Mucosa of stomach (tissue), 1 donor: ENCODE results near the gene LTA4H.

Source experiments
- H3K27me3 ChIP-seq: one replicate; pipeline ENCODE4 v1.7.0; 2013; ENCODE audit warnings: mild to moderate bottlenecking, low read length; ENCODE audit not compliant: control insufficient read depth, insufficient read depth
- H3K36me3 ChIP-seq: one replicate; pipeline ENCODE4 v1.7.0; 2013; ENCODE audit warnings: low read length; ENCODE audit not compliant: control insufficient read depth, insufficient read depth
- H3K4me1 ChIP-seq: one replicate; pipeline ENCODE4 v1.7.0; 2013; ENCODE audit warnings: mild to moderate bottlenecking, low read length; ENCODE audit not compliant: control insufficient read depth, insufficient read depth
- H3K4me3 ChIP-seq: one replicate; pipeline ENCODE4 v1.7.0; 2013; ENCODE audit warnings: low read length
- H3K9ac ChIP-seq: one replicate; pipeline ENCODE4 v1.7.0; 2013; ENCODE audit warnings: mild to moderate bottlenecking, low read length, moderate library complexity
- H3K9me3 ChIP-seq: one replicate; pipeline ENCODE4 v1.7.0; 2013; ENCODE audit warnings: mild to moderate bottlenecking, low read length, moderate library complexity; ENCODE audit not compliant: control insufficient read depth
- donor health status: Pancreatic carcinoma.

The LTA4H gene

DNA sequence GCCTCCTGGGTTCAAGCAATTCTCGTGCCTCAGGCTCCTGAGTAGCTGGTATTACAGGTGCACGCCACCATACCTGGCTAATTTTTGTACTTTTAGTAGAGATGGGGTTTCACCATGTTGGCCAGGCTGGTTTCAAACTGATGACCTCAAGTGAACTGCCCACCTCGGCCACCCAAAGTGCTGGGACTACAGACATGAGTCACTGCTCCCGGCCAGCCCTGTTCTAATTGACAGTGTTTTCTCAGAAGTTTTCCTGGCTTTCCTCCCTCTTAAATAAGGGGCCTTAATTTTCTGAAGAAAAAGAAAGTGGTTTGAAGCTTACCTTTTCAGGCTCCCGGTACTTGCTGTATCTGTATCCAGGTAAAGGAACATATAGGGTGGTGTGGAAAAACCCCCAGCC lies 40.9 kb downstream of the LTA4H start:
- Histone ChIP-seq H3K4me3 (no peak overlapping the region), H3K4me1 (peaks cover 11% of the 10 kb centered on the region), H3K36me3 (no peaks in the 10 kb centered on the region), H3K27me3 (no peaks in the 10 kb centered on the region), H3K9me3 (no peaks in the 10 kb centered on the region), H3K9ac (no peak overlapping the region)

DNA sequence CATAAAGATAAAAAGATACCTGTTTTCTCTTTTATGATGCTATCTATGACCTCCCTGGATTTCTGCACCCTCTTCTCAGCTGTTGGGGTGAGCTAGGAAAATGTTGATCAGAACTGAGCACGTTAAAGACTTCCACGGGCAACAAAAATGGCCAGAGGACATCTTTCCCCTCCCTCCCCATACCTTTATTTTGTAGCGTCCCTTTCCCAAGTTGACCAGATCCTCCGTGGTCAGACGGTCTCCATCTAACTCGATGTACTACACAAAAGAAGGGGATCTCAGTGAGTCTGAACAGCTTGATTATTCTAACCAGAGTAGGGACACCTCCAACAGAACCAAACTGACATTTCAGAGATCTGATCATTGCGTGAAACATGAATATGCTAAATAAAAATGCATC lies 41.5 kb downstream of the LTA4H start:
- no peak overlapping the region for H3K9ac ChIP-seq
- H3K9me3 ChIP-seq: no peaks in the 10 kb centered on the region
- peaks cover 11% of the 10 kb centered on the region for H3K4me1 ChIP-seq
- H3K27me3 ChIP-seq: no peaks in the 10 kb centered on the region
- no peaks in the 10 kb centered on the region for H3K36me3 ChIP-seq
- no peak overlapping the region for H3K4me3 ChIP-seq

DNA sequence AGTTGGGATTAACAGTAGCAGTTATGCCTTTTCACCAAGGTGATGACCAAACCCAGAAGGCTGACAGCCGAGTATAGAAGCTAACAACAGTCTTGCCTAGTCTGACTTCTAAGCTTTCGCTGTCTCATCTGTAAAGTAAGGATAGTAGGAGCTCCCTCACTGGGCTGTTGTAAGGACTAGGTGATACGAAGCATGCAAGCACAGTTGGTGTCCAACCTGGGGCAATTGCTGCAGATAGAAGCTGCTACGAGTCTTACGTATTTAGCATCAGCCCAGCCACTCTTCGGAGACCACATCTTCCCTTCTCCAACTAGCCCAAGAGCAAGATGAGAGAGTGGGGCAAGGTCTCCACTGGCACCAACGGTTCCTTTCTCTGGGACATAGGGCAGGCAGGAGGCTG lies 45.3 kb downstream of the LTA4H start:
- H3K27me3 ChIP-seq: no peaks in the 10 kb centered on the region
- H3K9ac ChIP-seq: no peak overlapping the region
- H3K9me3 ChIP-seq: no peaks in the 10 kb centered on the region
- H3K36me3 ChIP-seq: no peaks in the 10 kb centered on the region
- H3K4me1 ChIP-seq: no peaks in the 10 kb centered on the region
- H3K4me3 ChIP-seq: no peak overlapping the region

DNA sequence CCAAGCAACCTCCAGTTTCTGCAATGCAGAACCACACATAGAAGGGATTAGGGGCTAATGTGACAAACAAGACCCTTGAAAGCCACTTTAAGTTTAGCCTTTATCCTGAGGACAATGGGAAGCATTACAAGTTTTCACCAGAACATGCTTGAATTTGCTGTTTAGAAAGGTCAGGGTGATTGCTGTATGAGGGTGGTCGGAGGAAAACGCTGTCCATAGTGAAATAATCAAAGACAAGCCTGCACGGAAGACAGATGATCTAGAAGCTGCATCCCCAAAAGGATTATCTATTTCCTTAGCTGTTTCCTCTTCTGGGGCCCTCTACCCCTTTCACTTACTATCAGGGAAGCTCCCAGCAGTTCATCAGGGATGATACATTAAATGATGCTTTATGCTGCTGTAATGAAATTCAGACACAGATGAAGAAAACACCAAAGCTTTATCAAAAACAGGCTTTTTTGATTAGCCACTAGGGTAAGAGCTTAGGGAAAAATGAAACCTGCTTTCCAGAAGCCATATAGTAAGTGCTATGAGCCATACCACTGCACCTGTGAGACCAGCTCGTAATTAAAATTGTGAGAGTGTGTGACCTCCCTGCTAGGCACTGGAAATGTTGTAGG lies 45.8 kb downstream of the LTA4H start:
- Histone ChIP-seq H3K4me1 (no peaks in the 10 kb centered on the region), H3K9ac (no peak overlapping the region), H3K36me3 (no peaks in the 10 kb centered on the region), H3K4me3 (no peak overlapping the region), H3K9me3 (no peaks in the 10 kb centered on the region), H3K27me3 (no peaks in the 10 kb centered on the region)

DNA sequence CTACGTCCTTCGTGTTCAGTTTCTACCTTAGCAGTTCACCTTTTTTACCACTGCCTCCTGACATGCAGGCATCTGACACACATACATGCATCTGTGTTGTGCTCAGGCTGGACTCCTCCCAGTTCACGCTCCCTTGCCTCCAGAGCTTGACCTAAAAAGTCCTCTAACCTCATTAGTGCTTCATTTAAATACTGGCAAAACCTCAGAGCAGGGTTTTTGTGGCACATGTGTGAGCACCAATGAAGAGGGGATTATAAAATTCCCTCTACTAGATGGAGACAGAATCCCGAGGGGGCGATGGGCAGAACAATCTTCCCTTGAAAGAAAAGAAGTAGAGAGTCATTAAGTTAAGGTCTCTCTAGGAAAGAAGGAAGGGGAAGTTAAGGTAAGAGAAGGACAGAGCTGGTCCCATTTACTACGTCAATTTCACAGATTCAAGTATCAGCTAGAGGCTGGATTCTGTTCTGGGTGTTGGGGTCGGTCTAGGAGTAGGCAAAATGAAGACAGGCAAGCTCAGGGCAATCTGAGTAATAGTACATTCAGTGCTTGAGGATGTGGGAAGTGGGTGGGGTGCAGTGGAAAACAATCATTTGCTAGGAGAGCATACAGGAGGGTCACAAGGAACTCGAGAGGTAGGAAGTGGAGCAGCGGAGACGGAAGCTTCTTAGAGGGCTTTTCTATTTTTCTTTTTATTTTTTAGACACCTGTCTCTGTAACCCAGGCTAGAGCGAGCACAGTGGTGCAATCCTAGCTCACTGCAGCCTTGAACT lies 46.7 kb downstream of the LTA4H start:
- Histone ChIP-seq H3K9me3 (no peaks in the 10 kb centered on the region), H3K4me1 (no peaks in the 10 kb centered on the region), H3K36me3 (no peaks in the 10 kb centered on the region), H3K9ac (no peak overlapping the region), H3K4me3 (no peak overlapping the region), H3K27me3 (no peaks in the 10 kb centered on the region)

DNA sequence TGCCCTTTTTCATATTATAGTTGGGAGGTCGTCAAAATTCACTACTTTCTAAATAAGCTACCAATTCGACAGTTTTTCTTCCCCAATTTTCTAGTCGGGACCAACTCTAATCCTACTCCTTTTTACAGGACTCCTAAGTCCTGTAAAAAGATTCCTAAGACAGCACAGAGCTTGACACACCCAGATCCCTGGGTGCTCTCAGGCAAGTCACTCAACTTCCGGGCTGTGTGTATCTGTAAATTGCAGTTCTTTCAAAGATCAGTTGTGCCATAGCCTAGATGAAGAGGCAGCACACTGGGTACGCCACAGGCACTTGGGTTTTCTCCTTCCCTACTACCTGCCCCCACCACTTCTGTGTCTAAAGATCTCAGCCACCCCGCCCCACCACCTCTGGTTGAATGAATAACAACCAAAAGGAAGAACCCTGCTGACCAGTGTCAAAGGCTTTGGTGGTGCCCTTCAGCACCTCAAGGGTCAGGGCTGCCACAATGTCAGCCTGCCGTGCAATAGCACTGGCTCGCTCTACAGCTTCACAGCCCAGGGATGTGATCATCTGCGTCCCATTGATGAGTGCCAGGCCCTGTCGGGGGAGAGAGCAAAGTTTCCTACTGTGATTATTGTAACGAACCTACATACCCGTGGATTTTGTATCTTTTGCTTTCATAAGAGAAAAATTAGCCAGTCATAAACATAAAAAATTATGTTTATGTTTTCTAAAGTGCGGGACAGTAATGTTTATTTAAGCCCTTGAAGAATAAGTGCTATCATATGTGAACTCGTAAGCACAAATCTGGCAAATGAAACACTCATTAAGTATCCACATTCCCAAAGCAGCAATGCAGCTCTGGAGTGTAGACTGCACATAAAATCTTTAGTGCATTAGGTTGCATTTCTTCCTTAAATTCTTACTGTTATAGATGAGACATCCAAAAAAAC lies 48.5 kb downstream of the LTA4H start:
- H3K36me3 ChIP-seq: no peaks in the 10 kb centered on the region
- H3K4me1 ChIP-seq: no peaks in the 10 kb centered on the region
- no peaks in the 10 kb centered on the region for H3K9me3 ChIP-seq
- no peak overlapping the region for H3K9ac ChIP-seq
- no peaks in the 10 kb centered on the region for H3K27me3 ChIP-seq
- no peak overlapping the region for H3K4me3 ChIP-seq

DNA sequence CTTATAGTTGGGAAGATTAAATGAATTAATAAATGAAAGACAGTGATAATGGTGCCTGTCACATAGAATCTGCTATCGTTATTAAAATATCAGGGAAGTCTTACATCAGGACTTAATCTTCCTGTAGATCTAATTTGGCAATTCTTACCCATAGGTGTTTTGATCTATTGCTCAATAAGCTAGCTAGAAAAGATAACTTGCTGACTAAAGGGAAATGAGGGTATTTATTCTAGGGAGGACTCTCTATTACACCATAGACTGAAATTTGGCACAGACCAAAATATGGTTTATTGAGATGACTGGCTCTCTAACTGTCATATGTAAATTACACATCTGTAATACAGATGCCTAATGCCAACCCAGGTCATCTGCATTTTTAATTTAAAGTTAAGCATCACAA lies 50.7 kb downstream of the LTA4H start:
- no peaks in the 10 kb centered on the region for H3K36me3 ChIP-seq
- H3K27me3 ChIP-seq: no peaks in the 10 kb centered on the region
- H3K4me1 ChIP-seq: no peaks in the 10 kb centered on the region
- no peak overlapping the region for H3K4me3 ChIP-seq
- H3K9ac ChIP-seq: no peak overlapping the region
- H3K9me3 ChIP-seq: no peaks in the 10 kb centered on the region

DNA sequence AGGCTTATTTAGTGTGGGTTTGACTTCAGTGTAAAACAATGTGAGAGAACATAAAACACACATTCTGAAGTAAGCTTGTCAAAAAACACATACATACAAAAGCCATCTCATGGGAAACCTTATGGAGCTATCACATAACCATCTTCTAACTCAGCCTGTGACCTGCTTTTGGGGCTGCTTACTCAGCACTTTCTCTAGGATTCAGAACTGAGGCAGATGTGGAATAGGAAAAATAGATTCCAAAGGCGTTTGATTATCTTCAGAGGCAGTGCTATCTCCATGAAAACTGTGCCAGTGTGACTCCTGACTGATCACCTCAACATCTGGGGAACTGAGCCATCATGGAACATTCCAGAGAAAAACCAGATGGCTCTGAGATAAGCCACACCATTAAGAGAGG lies 52.8 kb downstream of the LTA4H start:
- no peaks in the 10 kb centered on the region for H3K36me3 ChIP-seq
- H3K9ac ChIP-seq: no peak overlapping the region
- H3K9me3 ChIP-seq: no peaks in the 10 kb centered on the region
- no peaks in the 10 kb centered on the region for H3K27me3 ChIP-seq
- H3K4me3 ChIP-seq: no peak overlapping the region
- H3K4me1 ChIP-seq: no peaks in the 10 kb centered on the region

DNA sequence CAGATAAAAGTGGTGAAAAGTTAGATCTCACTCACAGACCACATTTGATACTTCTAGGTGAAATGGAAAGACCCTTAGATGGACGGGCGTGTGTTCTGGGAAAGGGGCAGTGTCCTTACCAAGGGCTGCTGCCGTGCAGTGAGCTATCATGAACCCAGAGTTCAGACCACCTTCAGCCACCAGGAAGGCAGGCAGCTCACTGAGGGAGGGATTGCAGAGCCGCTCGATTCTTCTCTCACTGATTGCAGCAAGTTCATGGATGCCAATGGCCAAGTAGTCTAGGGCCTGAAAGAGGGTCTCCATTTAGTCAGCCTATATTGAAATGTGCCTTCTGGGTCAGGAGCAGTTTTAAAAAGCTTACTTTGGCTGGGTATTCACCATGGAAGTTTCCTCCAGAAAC lies 55.0 kb downstream of the LTA4H start:
- no peaks in the 10 kb centered on the region for H3K27me3 ChIP-seq
- no peaks in the 10 kb centered on the region for H3K36me3 ChIP-seq
- no peak overlapping the region for H3K4me3 ChIP-seq
- no peak overlapping the region for H3K9ac ChIP-seq
- no peaks in the 10 kb centered on the region for H3K4me1 ChIP-seq
- H3K9me3 ChIP-seq: no peaks in the 10 kb centered on the region

DNA sequence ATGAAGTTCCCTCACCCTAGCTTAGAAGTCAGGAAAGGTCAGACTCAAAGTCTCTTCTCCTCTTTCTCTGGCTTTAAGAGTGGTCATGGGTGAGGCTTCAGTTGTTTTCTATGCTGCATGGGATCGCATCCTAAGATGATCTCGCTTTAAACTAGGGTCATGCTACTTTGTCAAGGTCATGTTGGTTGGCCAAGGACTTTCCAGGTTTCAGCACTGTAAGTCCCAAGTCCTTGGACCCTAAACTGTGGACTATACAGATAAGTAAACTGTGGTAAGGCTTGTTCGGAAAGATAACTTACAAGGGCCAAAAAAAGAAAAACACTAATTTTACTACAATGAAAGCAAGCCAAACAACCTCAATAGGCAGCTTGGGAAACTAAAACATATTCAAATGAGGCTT lies 56.6 kb downstream of the LTA4H start:
- Histone ChIP-seq H3K4me3 (no peak overlapping the region), H3K36me3 (no peaks in the 10 kb centered on the region), H3K27me3 (no peaks in the 10 kb centered on the region), H3K9me3 (no peaks in the 10 kb centered on the region), H3K9ac (no peak overlapping the region), H3K4me1 (no peaks in the 10 kb centered on the region)

DNA sequence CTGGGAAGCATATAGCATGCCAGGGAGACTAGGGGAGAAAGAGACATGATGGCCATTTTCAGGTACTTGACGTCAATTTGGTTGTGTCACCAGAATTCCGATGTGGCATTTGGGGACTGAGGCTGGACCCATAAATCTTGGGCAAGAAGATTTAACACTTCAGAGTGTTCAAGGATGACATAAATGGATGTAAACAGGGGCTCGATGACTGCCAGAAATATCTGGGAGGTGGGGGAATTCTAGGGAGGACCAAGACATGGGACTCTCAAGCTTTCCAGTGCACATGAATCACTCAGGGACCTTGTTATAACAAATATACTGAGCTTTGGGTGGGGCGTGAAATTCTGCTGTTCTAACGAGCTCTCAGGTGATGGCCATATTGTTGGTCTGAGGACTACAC lies 57.0 kb downstream of the LTA4H start:
- H3K36me3 ChIP-seq: no peaks in the 10 kb centered on the region
- H3K27me3 ChIP-seq: no peaks in the 10 kb centered on the region
- no peak overlapping the region for H3K9ac ChIP-seq
- H3K4me1 ChIP-seq: no peaks in the 10 kb centered on the region
- H3K4me3 ChIP-seq: no peak overlapping the region
- no peaks in the 10 kb centered on the region for H3K9me3 ChIP-seq

DNA sequence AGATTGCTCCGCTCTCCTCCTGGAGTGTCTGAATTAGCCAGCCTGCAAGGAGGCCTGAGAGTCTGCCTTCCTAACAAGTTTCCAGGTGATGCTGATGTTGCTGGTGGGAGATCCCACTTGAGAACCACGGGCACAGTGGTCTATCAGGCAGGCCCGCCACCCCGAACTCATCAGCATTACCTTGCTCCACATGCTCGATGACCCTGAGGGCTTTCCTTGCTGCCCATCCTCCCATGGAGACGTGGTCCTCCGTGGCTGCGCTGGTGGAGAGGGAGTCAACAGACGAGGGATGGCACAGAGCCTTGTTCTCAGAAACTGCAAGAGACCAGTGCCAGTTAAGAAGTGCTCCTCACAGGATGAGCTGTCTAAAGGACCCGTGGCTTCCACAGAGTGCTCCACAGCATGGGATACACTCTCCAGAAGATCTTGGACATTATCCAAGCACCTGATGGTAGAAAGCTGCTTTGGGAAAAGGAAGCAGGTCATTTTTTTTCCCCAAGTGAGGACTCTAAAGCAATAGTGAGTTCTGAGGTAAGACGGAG lies 57.6 kb downstream of the LTA4H start:
- no peak overlapping the region for H3K4me3 ChIP-seq
- H3K9ac ChIP-seq: no peak overlapping the region
- H3K9me3 ChIP-seq: no peaks in the 10 kb centered on the region
- H3K36me3 ChIP-seq: no peaks in the 10 kb centered on the region
- H3K27me3 ChIP-seq: no peaks in the 10 kb centered on the region
- no peaks in the 10 kb centered on the region for H3K4me1 ChIP-seq
